ENCODE data around the gene TDRD10. TPM values are rescaled to one million over a fixed set of nuclear protein-coding genes. Genes with fewer than 3 reads are reported as not detected.

Gene TDRD10
- total RNA-seq, 1 donor from 2014 or later, result 2.6 TPM

GRCh38 chr1:154502744-154503115, 711 bp downstream of the TDRD10 start:
- DNase-seq, result peak; percentile 20
- TF ChIP-seq CTCF (IDR thresholded peaks at IDR 0.05; ENCODE audit: borderline replicate concordance), result no peak
- peak overlapping the region; percentile 74 for H3K4me3 ChIP-seq
- peaks cover 44% of the 10 kb centered on the region for H3K27me3 ChIP-seq (ENCODE audit: low read depth)
- H3K4me1 ChIP-seq, result peaks cover 40% of the 10 kb centered on the region
- intact Hi-C loops (cut with micrococcal nuclease), result no loop called here
- H3K36me3 ChIP-seq, result peaks cover 14% of the 10 kb centered on the region
- H3K9me3 ChIP-seq (replicated peaks), result peaks cover 10% of the 10 kb centered on the region
- H3K27ac ChIP-seq (replicated peaks), result peak overlapping the region; percentile 94

GRCh38 chr1:154503898-154504297, 1.9 kb downstream of the TDRD10 start:
- H3K4me1 ChIP-seq, result peaks cover 31% of the 10 kb centered on the region
- H3K27me3 ChIP-seq (ENCODE audit: low read depth), result peaks cover 44% of the 10 kb centered on the region
- DNase-seq, result no peak
- no peak overlapping the region for H3K4me3 ChIP-seq
- intact Hi-C loops (cut with micrococcal nuclease), result no loop called here
- peaks cover 10% of the 10 kb centered on the region for H3K9me3 ChIP-seq (replicated peaks)
- no peak overlapping the region for H3K27ac ChIP-seq (replicated peaks)
- TF ChIP-seq CTCF (IDR thresholded peaks at IDR 0.05; ENCODE audit: borderline replicate concordance), result no peak
- H3K36me3 ChIP-seq, result peaks cover 6% of the 10 kb centered on the region

GRCh38 chr1:154512760-154513159, 10.7 kb downstream of the TDRD10 start:
- intact Hi-C loops (cut with micrococcal nuclease), result no loop called here
- Histone ChIP-seq H3K9me3 (replicated peaks) (no peaks in the 10 kb centered on the region), H3K36me3 (no peaks in the 10 kb centered on the region), H3K4me3 (no peak overlapping the region), H3K4me1 (no peaks in the 10 kb centered on the region), H3K27me3 (ENCODE audit: low read depth) (no peaks in the 10 kb centered on the region), H3K27ac (replicated peaks) (no peak overlapping the region)
- no peak for DNase-seq
- no peak for TF ChIP-seq CTCF (IDR thresholded peaks at IDR 0.05; ENCODE audit: borderline replicate concordance)

DNA sequence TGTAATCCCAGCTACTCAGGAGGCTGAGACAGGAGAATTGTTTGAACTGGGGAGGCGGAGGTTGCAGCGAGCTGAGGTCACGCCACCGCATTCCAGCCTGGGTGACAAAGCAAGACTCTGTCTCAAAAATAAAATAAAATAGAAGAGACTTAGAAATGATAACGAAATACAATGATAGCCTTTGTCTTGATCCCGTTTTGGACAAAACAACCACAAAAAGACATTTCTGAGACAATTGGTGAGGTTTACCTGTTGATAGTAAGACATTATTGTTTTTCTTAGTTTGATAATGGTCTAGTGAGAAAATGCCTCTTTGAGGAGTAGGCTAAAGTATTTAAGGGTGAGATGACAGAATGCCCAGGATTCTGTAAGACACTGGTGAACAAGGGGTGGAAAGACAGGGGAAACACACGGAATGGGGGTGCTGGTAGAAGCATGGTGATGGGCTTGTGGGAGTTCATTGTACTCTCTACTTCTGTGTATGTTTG, 12.1 kb downstream of the TDRD10 start:
- DNase-seq, result no peak
- Histone ChIP-seq H3K27me3 (ENCODE audit: low read depth) (no peaks in the 10 kb centered on the region), H3K9me3 (replicated peaks) (no peaks in the 10 kb centered on the region), H3K4me1 (no peaks in the 10 kb centered on the region), H3K4me3 (no peak overlapping the region), H3K27ac (replicated peaks) (no peak overlapping the region), H3K36me3 (no peaks in the 10 kb centered on the region)
- intact Hi-C loops (cut with micrococcal nuclease), result no loop called here
- TF ChIP-seq CTCF (IDR thresholded peaks at IDR 0.05; ENCODE audit: borderline replicate concordance), result no peak

- H3K27ac ChIP-seq (replicated peaks), result no peak overlapping the region
- no peak overlapping the region for H3K4me3 ChIP-seq
- no peak for TF ChIP-seq CTCF (IDR thresholded peaks at IDR 0.05; ENCODE audit: borderline replicate concordance)
- DNase-seq, result no peak
- intact Hi-C loops (cut with micrococcal nuclease), result no loop called here
- H3K36me3 ChIP-seq, result peaks cover 3% of the 10 kb centered on the region
- H3K27me3 ChIP-seq (ENCODE audit: low read depth), result no peaks in the 10 kb centered on the region
- H3K9me3 ChIP-seq (replicated peaks), result no peaks in the 10 kb centered on the region
- H3K4me1 ChIP-seq, result peaks cover 27% of the 10 kb centered on the region
These were observed 15.6 kb downstream of the TDRD10 start for GRCh38 chr1:154517661-154518060.

All from left ventricle myocardium inferior (tissue), 1 donor.